Activated CD8-positive, alpha-beta T cell treated with anti-CD3 and anti-CD28 coated beads for 36 hours (primary cell): ENCODE measurements around the gene WWC2. TPM values are rescaled to one million over a fixed set of nuclear protein-coding genes. Genes with fewer than 3 reads are reported as not detected.

Experiments
- ATAC-seq: fragments of 200-7000 bp; cut with Tn5 transposase; one replicate; pipeline ENCODE4 v1.10.0; 2021; ENCODE audit warnings: mild to moderate bottlenecking, moderate library complexity
- CTCF ChIA-PET: fragments of 350-600 bp; sonication (Branson Sonifier 250); formaldehyde crosslinking; loops from one replicate; lab custom pipeline; 2021; ENCODE audit warnings: antibody characterized with exemption; lab: Charles Lee
- POLR2A ChIA-PET: fragments of 350-600 bp; sonication (Branson Sonifier 250); formaldehyde crosslinking; loops from one replicate; lab custom pipeline; 2021; ENCODE audit warnings: antibody characterized with exemption; lab: Charles Lee
- DNase-seq: peaks from one replicate; pipeline ENCODE4 v3.0.0-alpha.2; 2020
- H3K27ac Mint-ChIP-seq: one replicate; pipeline ENCODE4 v1.8.0; 2021; ENCODE audit warnings: mild to moderate bottlenecking, mixed read lengths
- H3K27me3 Mint-ChIP-seq: one replicate; pipeline ENCODE4 v1.8.0; 2021; ENCODE audit warnings: mixed read lengths
- H3K36me3 Mint-ChIP-seq: one replicate; pipeline ENCODE4 v1.8.0; 2021; ENCODE audit warnings: low read depth, mixed read lengths
- H3K4me1 Mint-ChIP-seq: one replicate; pipeline ENCODE4 v1.8.0; 2021; ENCODE audit warnings: low read depth, mixed read lengths
- H3K4me3 Mint-ChIP-seq: one replicate; pipeline ENCODE4 v1.8.0; 2021; ENCODE audit warnings: mild to moderate bottlenecking, moderate library complexity, mixed read lengths
- H3K9me3 Mint-ChIP-seq: one replicate; pipeline ENCODE4 v1.8.0; 2021; ENCODE audit warnings: mixed read lengths
- intact Hi-C: fragments of 100-400 bp; cut with micrococcal nuclease; formaldehyde crosslinking; loops from one replicate; pipeline ENCODE4 v1.10.0; 2022
- total RNA-seq, 2 experiments: library from RNA; stranded (reverse); gene quantifications; one replicate each; pipeline ENCODE4 v1.2.3, GENCODE V29; 2021
- TF ChIP-seq, protein P1 (sequence below): fragments of 200-600 bp; IDR thresholded peaks from one replicate; pipeline ENCODE4 v1.8.0; 2022; ENCODE audit warnings: antibody characterized with exemption, mild to moderate bottlenecking

The WWC2 gene
- total RNA-seq, 2 experiments from 2014 or later = 1.9 TPM

DNA sequence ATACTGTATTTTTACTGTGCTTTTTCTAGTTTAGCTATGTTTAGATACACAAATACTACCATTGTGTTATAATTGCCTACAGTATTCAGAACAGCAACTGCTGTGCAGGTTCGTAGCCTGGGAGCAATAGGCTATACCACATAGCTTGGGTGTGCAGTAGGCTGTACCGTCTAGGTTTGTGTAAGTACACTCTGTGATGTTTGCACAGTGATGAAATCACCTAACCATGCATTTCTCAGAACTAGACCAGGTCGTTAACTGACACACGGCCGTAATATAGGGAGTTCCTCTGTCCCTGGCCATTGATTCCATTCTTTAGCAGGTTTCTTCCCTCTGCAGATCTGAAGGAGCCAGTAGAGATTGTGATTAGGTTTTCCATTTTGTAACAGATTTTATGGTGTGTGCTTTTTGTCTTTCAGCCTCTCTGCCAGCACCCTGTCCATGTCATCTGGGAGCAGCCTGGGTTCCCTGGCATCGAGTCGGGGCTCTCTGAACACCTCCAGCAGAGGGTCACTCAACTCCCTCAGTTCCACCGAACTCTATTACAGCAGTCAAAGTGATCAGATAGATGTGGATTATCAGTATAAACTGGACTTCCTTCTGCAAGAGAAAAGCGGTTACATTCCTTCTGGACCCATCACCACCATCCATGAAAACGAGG lies 161.6 kb downstream of the WWC2 start:
- H3K27ac Mint-ChIP-seq = no peak overlapping the region
- TF ChIP-seq, protein P1, sequence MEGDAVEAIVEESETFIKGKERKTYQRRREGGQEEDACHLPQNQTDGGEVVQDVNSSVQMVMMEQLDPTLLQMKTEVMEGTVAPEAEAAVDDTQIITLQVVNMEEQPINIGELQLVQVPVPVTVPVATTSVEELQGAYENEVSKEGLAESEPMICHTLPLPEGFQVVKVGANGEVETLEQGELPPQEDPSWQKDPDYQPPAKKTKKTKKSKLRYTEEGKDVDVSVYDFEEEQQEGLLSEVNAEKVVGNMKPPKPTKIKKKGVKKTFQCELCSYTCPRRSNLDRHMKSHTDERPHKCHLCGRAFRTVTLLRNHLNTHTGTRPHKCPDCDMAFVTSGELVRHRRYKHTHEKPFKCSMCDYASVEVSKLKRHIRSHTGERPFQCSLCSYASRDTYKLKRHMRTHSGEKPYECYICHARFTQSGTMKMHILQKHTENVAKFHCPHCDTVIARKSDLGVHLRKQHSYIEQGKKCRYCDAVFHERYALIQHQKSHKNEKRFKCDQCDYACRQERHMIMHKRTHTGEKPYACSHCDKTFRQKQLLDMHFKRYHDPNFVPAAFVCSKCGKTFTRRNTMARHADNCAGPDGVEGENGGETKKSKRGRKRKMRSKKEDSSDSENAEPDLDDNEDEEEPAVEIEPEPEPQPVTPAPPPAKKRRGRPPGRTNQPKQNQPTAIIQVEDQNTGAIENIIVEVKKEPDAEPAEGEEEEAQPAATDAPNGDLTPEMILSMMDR = no peak
- no peaks in the 10 kb centered on the region for H3K27me3 Mint-ChIP-seq
- ATAC-seq (no peak), DNase-seq (no peak)
- no peaks in the 10 kb centered on the region for H3K36me3 Mint-ChIP-seq
- no peak overlapping the region for H3K4me3 Mint-ChIP-seq
- intact Hi-C loops = no loop called here
- no peaks in the 10 kb centered on the region for H3K9me3 Mint-ChIP-seq
- ChIA-PET POLR2A (interaction anchor here (1.0 kb wide), 1 partner anchor 291 kb away, joined by 3 read pairs; no protein-coding TSS in a partner anchor), CTCF (interaction anchor here (0.7 to 3.0 kb wide), 12 partner anchors 9 to 335 kb away, joined by 3 to 52 read pairs (median 5); no protein-coding TSS in a partner anchor)
- peaks cover 3% of the 10 kb centered on the region for H3K4me1 Mint-ChIP-seq

DNA sequence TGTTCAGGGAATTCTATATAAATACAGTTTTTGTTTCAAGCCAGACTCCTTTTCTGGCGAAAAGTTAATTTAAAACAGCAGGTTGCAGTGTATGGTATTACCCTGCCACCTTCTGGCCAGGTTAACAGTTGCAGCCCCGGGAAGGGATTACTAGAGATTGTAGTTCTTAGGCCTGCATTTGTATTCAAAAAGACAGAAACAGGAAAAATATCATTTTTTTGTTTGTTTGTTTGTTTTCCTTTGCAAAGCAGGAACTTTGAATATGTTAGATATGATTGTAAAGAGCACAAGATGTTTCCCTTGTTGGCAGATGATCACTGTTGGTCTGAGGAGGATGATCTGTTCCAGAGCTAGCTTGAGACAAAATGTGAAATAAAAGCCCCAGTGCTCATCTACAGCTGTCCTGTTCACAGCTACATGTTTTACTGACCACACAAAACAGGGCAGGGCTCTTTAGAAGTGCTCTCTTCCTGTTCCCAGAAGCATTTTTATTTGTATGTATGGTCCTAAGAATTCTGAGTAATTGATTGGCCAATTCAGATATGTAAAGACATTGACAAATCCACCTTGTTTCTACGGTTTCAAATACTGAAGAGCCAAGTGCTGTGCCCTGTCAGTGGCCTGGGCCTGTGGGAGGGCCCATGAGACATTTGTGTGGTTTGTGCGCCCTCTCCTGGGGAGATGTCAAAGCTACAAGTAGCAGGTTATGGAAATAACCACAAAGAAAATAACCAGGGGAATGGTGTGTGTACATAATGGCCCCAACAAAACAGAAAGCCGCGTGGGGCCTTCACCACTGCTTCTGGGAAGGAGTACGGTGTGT lies 163.1 kb downstream of the WWC2 start:
- TF ChIP-seq, protein P1 = peak; percentile 82
- peak; percentile 89 for DNase-seq
- ChIA-PET POLR2A (interaction anchor here (0.7 to 1.2 kb wide), 3 partner anchors 71 to 339 kb away, joined by 3 to 4 read pairs (median 4); no protein-coding TSS in a partner anchor), CTCF (interaction anchor here (0.8 to 4.9 kb wide), 33 partner anchors 9 to 337 kb away, joined by 3 to 84 read pairs (median 5); partner anchors contain the start of gene WWC2)
- intact Hi-C loops = loop anchor here (1.0 kb wide), 2 partner anchors 189 to 324 kb away; no protein-coding TSS in a partner anchor
- Mint-ChIP-seq H3K4me1 (peaks cover 3% of the 10 kb centered on the region), H3K27ac (peak overlapping the region; percentile 28), H3K27me3 (no peaks in the 10 kb centered on the region), H3K4me3 (no peak overlapping the region), H3K36me3 (no peaks in the 10 kb centered on the region), H3K9me3 (no peaks in the 10 kb centered on the region)
- ATAC-seq = peak; percentile 98

DNA sequence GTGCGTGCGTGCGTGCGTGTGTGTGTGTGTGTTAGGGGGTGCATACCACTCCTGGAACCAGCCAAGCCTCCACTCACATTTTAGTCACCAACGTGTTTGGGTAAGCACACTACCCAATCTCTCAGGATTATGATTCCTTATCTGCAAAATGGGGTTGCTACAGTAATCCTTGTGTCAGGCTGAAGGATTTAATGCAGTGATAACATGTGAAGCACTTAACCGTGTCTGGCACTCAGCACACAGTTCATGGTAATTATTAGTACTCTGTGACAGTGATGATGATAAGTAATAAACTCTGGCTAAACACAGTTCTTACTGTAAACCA lies 163.7 kb downstream of the WWC2 start:
- Mint-ChIP-seq H3K36me3 (no peaks in the 10 kb centered on the region), H3K4me3 (no peak overlapping the region), H3K4me1 (peaks cover 3% of the 10 kb centered on the region), H3K27ac (no peak overlapping the region), H3K9me3 (no peaks in the 10 kb centered on the region), H3K27me3 (no peaks in the 10 kb centered on the region)
- CTCF ChIA-PET = interaction anchor here (0.9 to 4.9 kb wide), 26 partner anchors 8 to 337 kb away, joined by 3 to 84 read pairs (median 6); partner anchors contain the start of gene WWC2
- intact Hi-C loops = loop anchor here (1.0 kb wide), 2 partner anchors 189 to 324 kb away; no protein-coding TSS in a partner anchor
- POLR2A ChIA-PET = interaction anchor here (1.1 kb wide), 1 partner anchor 72 kb away, joined by 4 read pairs; no protein-coding TSS in a partner anchor
- DNase-seq (no peak), ATAC-seq (no peak)
- TF ChIP-seq, protein P1 = no peak

DNA sequence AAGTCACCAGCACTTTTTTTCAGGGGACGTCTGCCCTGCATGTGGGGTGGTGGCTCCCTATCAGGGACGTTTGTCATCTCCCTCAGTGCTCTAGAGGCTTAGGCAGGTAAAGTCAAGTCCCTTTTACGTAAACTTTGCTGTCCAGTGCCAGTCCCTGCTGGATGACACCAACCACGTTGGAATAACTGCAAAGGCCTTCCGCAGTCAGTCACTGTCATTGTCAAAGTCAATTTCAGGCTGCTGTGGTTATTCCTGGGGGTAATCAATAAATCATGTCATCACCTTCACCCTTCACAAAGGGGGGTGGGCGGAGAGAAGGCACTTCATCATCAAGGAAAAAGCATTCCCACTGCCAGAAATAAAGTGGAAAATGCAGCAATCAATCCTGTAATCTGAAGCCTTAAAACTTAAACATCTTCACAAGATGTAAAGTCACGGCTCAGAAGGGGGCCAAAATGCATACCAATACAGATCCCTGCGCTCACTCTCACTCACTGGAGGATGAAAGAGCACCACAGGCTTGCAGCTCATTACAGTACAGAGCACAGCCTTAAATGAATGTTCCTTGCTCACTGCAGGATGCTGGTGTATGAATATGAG lies 164.8 kb downstream of the WWC2 start:
- Mint-ChIP-seq H3K9me3 (no peaks in the 10 kb centered on the region), H3K27ac (no peak overlapping the region), H3K27me3 (no peaks in the 10 kb centered on the region), H3K4me3 (no peak overlapping the region), H3K4me1 (peaks cover 3% of the 10 kb centered on the region), H3K36me3 (no peaks in the 10 kb centered on the region)
- no peak for ATAC-seq
- DNase-seq = no peak
- ChIA-PET POLR2A (no interaction called here), CTCF (interaction anchor here (1.5 to 4.9 kb wide), 7 partner anchors 10 to 326 kb away, joined by 3 to 84 read pairs (median 11); no protein-coding TSS in a partner anchor)
- intact Hi-C loops = no loop called here
- TF ChIP-seq, protein P1 = no peak
